CD4-positive, alpha-beta memory T cell (primary cell): ENCODE data around the gene ELP4. TPM values are rescaled to one million over a fixed set of nuclear protein-coding genes. Genes with fewer than 3 reads are reported as not detected.

ENCODE experiments used
- CTCF ChIA-PET: fragments of 350-600 bp; sonication (Branson Sonifier 250); formaldehyde crosslinking; loops from one replicate; lab custom pipeline; 2021; ENCODE audit warnings: inconsistent platforms; ENCODE audit not compliant: partially characterized antibody; lab: Charles Lee
- POLR2A ChIA-PET: fragments of 350-600 bp; sonication (Branson Sonifier 250); formaldehyde crosslinking; loops from one replicate; lab custom pipeline; 2021; ENCODE audit not compliant: partially characterized antibody; lab: Charles Lee
- DNase-seq, 5 donors: peaks; one replicate each; pipeline versions ENCODE4 v3.0.0 to v3.0.0-alpha.2; 2020 to 2022; ENCODE audit warnings: mixed read lengths in 1 of 5
- H3K27ac ChIP-seq: one replicate; pipeline ENCODE4 v1.7.0; 2013; ENCODE audit warnings: low read depth, low read length
- H3K27me3 ChIP-seq: 2 replicates; pipeline ENCODE4 v1.7.0; 2013; ENCODE audit warnings: mild to moderate bottlenecking, low read length, moderate library complexity; ENCODE audit not compliant: insufficient read depth
- H3K36me3 ChIP-seq: 2 replicates; pipeline ENCODE4 v1.7.0; 2013; ENCODE audit warnings: mild to moderate bottlenecking, low read length, moderate library complexity; ENCODE audit not compliant: insufficient read depth
- H3K4me1 ChIP-seq: 2 replicates; pipeline ENCODE4 v1.7.0; 2013; ENCODE audit warnings: mild to moderate bottlenecking, low read length, moderate library complexity; ENCODE audit not compliant: insufficient read depth
- H3K4me3 ChIP-seq, 2 donors: one replicate each; pipeline ENCODE4 v1.7.0; 2013; ENCODE audit warnings: low read length in 2 of 2, mild to moderate bottlenecking in 1 of 2
- H3K9me3 ChIP-seq, 2 donors: one replicate each; pipeline ENCODE4 v1.7.0; 2013; ENCODE audit warnings: low read length in 2 of 2, control low read depth in 1 of 2; ENCODE audit not compliant: control insufficient read depth in 1 of 2
- H3K27ac Mint-ChIP-seq, 7 donors: one replicate each; pipeline ENCODE4 v1.8.0; 2020 to 2021; ENCODE audit warnings: mixed read lengths in 7 of 7, mild to moderate bottlenecking in 6 of 7, inconsistent platforms in 3 of 7, moderate library complexity in 3 of 7
- H3K27me3 Mint-ChIP-seq, 2 donors: one replicate each; pipeline ENCODE4 v1.8.0; 2020 to 2021; ENCODE audit warnings: mixed read lengths in 2 of 2
- H3K36me3 Mint-ChIP-seq, 2 donors: one replicate each; pipeline ENCODE4 v1.8.0; 2020 to 2021; ENCODE audit warnings: mixed read lengths in 2 of 2, inconsistent platforms in 1 of 2, mild to moderate bottlenecking in 1 of 2
- H3K4me1 Mint-ChIP-seq, 4 donors: one replicate each; pipeline ENCODE4 v1.8.0; 2020 to 2021; ENCODE audit warnings: mixed read lengths in 4 of 4, mild to moderate bottlenecking in 1 of 4
- H3K4me3 Mint-ChIP-seq, 8 donors: one replicate each; pipeline ENCODE4 v1.8.0; 2020 to 2021; ENCODE audit warnings: mixed read lengths in 8 of 8, mild to moderate bottlenecking in 7 of 8, moderate library complexity in 6 of 8, inconsistent platforms in 3 of 8
- H3K9me3 Mint-ChIP-seq, 8 donors: one replicate each; pipeline ENCODE4 v1.8.0; 2020 to 2021; ENCODE audit warnings: mixed read lengths in 8 of 8, mild to moderate bottlenecking in 5 of 8, inconsistent platforms in 3 of 8, moderate library complexity in 1 of 8
- intact Hi-C: fragments of 100-400 bp; cut with micrococcal nuclease; formaldehyde crosslinking; loops from one replicate; pipeline ENCODE4 v1.15.1; 2023
- polyA plus RNA-seq, 2 donors: library from polyadenylated mRNA; unstranded; fragments of 300-500 nt; fragmentation: Illumina TruSeq; gene quantifications; one replicate each; pipeline ENCODE4 v1.2.3, GENCODE V29; 2021
- total RNA-seq, 2 experiments: library from RNA; stranded (reverse); gene quantifications; one replicate each; pipeline ENCODE4 v1.2.3, GENCODE V29; 2021

ELP4 gene
- total and polyA plus RNA-seq, 4 experiments from 2014 or later: 18.1 to 29.0 (median 19.1) TPM

DNA sequence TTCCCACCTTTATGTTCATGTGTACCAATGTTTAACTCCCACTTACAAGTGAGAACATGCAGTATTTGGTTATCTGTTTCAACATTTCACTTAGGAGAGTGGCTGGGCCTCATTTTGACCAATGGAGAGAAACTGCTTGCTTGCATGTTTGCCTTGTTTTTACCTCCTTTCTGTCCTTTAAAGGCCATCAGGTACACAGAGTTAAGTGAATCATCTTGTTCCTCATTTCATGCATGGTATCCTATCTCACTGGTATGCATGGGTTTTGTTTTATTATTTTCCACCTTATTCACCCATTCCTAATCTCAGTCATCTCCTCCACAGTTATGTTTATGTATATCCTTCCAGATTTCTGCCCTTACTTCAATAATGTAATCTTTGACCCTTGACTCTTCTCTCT is 101.0 kb downstream of the ELP4 start:
- Histone ChIP-seq H3K27me3 (no peaks in the 10 kb centered on the region), H3K9me3 (no peaks in the 10 kb centered on the region), H3K36me3 (no peaks in the 10 kb centered on the region), H3K27ac (no peak overlapping the region), H3K4me1 (no peaks in the 10 kb centered on the region), H3K4me3 (no peak overlapping the region)
- Mint-ChIP-seq H3K27me3 (no peaks in the 10 kb centered on the region), H3K27ac (no peak overlapping the region), H3K4me3 (no peak overlapping the region), H3K9me3 (peaks cover 0 to 2% (median 0%) of the 10 kb centered on the region in 8 donors), H3K4me1 (peaks cover 0 to 2% (median under 1%) of the 10 kb centered on the region in 4 donors), H3K36me3 (peaks cover 5 to 21% of the 10 kb centered on the region in 2 donors)
- intact Hi-C loops: no loop called here
- ChIA-PET POLR2A (no interaction called here), CTCF (no interaction called here)
- no peak for DNase-seq

DNA sequence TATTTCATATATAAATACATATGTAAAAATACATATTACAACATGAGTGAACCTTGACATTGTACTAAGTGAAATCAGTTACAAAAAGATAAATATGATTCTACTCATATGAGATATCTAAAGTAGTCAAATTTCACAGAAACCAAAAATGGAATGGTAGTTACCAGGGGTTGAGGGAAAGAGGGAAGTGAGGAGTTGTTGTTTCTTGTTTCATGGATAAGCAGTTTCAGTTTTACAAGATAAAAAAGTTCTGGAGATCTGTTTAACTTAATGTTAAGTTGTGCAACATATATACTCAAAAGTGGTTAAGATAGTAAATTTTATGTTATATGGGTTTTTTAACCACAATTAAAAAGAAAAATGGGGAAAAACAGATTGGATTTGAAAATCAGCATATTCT is 107.7 kb downstream of the ELP4 start:
- no peak overlapping the region for H3K4me3 Mint-ChIP-seq
- POLR2A ChIA-PET: no interaction called here
- Histone ChIP-seq H3K27ac (no peak overlapping the region), H3K9me3 (no peaks in the 10 kb centered on the region), H3K4me1 (no peaks in the 10 kb centered on the region), H3K27me3 (no peaks in the 10 kb centered on the region), H3K36me3 (no peaks in the 10 kb centered on the region), H3K4me3 (no peak overlapping the region)
- peaks cover 0 to 1% (median 0%) of the 10 kb centered on the region in 8 donors for H3K9me3 Mint-ChIP-seq
- H3K27ac Mint-ChIP-seq: no peak overlapping the region
- intact Hi-C loops: no loop called here
- no peak for DNase-seq
- no peaks in the 10 kb centered on the region for H3K27me3 Mint-ChIP-seq
- H3K36me3 Mint-ChIP-seq: peaks cover 2 to 6% of the 10 kb centered on the region in 2 donors
- peaks cover 0 to 4% (median 0%) of the 10 kb centered on the region in 4 donors for H3K4me1 Mint-ChIP-seq
- CTCF ChIA-PET: no interaction called here

DNA sequence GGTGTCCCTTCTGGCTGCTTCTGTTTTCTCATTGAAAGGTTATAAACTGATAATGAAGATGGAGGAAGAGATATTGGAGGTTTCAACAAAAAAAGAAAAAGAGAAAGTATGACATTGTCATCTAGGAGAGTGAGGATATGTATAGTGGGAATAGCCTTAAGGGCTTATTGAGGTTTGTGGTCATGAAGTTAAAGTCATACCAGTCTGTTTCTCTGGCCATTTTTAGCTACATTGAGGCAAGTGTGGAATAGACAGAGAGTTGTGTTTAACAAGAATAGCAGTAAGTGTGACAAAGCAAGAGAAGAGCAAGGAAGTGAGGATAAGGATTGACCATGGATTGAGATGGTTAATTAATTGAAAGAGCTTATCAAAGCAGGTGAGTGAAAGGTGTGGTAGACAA is 110.4 kb downstream of the ELP4 start:
- intact Hi-C loops: no loop called here
- peaks cover 0 to 1% (median 0%) of the 10 kb centered on the region in 8 donors for H3K9me3 Mint-ChIP-seq
- Histone ChIP-seq H3K4me1 (no peaks in the 10 kb centered on the region), H3K27ac (no peak overlapping the region), H3K36me3 (no peaks in the 10 kb centered on the region), H3K9me3 (no peaks in the 10 kb centered on the region), H3K27me3 (no peaks in the 10 kb centered on the region), H3K4me3 (no peak overlapping the region)
- DNase-seq: no peak
- POLR2A ChIA-PET: no interaction called here
- H3K27ac Mint-ChIP-seq: no peak overlapping the region
- no peak overlapping the region for H3K4me3 Mint-ChIP-seq
- CTCF ChIA-PET: no interaction called here
- H3K4me1 Mint-ChIP-seq: peaks cover 0 to 4% (median 0%) of the 10 kb centered on the region in 4 donors
- peaks cover 2 to 6% of the 10 kb centered on the region in 2 donors for H3K36me3 Mint-ChIP-seq
- H3K27me3 Mint-ChIP-seq: no peaks in the 10 kb centered on the region

DNA sequence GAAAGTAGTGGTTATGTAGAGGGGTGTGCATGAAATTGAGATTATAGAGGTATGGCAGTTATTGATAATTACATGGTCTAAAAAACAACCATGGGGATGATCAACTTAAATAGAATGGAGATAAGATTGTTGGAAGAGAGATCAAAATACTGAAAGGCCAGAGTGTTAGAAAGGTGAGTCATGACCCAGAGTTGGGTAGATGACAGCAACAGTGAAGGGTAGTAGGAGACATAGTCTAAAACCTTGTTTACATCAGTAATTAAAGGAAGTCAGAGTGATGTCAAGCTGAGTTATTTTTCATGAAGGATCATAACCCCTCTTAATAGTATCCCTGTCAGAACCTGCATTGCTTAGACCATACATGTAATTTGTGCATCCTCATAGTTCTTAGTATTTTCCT is 110.9 kb downstream of the ELP4 start:
- peaks cover 0 to 4% (median 0%) of the 10 kb centered on the region in 4 donors for H3K4me1 Mint-ChIP-seq
- intact Hi-C loops: no loop called here
- Histone ChIP-seq H3K36me3 (no peaks in the 10 kb centered on the region), H3K4me1 (no peaks in the 10 kb centered on the region), H3K9me3 (no peaks in the 10 kb centered on the region), H3K4me3 (no peak overlapping the region), H3K27ac (no peak overlapping the region), H3K27me3 (no peaks in the 10 kb centered on the region)
- peaks cover 0 to 1% (median 0%) of the 10 kb centered on the region in 8 donors for H3K9me3 Mint-ChIP-seq
- H3K36me3 Mint-ChIP-seq: peaks cover 2 to 6% of the 10 kb centered on the region in 2 donors
- POLR2A ChIA-PET: no interaction called here
- DNase-seq: no peak
- no peaks in the 10 kb centered on the region for H3K27me3 Mint-ChIP-seq
- no peak overlapping the region for H3K27ac Mint-ChIP-seq
- CTCF ChIA-PET: no interaction called here
- no peak overlapping the region for H3K4me3 Mint-ChIP-seq

DNA sequence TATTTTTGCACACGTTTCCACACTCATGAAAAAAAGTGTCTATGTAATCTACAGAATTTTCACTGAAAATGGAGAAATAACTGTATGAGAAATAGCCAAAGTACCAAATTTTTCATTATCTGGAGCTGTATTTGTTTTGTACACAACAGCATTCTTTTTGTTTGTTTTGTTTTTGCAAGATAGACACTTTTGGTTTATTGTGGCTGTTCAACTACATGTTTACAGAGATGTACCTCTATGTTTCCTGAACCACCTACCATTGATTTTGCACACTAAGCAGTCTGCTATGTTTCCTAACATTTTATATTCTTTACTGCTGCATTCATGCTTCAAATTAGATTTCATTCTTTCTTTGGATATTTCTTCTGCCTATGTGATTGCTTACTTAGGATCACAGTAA is 116.3 kb downstream of the ELP4 start:
- CTCF ChIA-PET: no interaction called here
- Mint-ChIP-seq H3K9me3 (no peaks in the 10 kb centered on the region), H3K27me3 (no peaks in the 10 kb centered on the region), H3K4me3 (no peak overlapping the region), H3K27ac (no peak overlapping the region), H3K36me3 (peaks cover 6 to 11% of the 10 kb centered on the region in 2 donors), H3K4me1 (no peaks in the 10 kb centered on the region)
- intact Hi-C loops: no loop called here
- no peaks in the 10 kb centered on the region for H3K36me3 ChIP-seq
- H3K27me3 ChIP-seq: no peaks in the 10 kb centered on the region
- no peaks in the 10 kb centered on the region for H3K4me1 ChIP-seq
- no peak for DNase-seq
- POLR2A ChIA-PET: no interaction called here
- H3K9me3 ChIP-seq: no peaks in the 10 kb centered on the region
- no peak overlapping the region for H3K4me3 ChIP-seq
- no peak overlapping the region for H3K27ac ChIP-seq

DNA sequence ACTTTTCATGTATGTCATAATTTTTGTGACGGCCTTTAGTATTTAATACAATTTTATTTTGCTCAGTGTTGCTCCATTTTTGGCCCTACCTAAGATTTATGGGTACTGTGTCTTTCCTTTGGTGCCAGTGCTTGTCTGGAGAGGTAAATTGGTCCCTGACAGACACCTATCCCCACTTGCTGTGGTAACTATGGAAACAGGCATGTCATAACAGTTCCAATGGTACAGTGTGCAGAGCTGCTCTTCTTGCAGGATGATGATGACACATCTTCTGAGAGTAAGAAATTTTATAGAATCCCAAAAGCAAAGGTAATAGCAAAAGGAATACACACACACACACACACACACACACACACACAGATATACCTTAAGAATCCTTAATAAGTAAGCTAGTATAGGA is 118.5 kb downstream of the ELP4 start:
- intact Hi-C loops: no loop called here
- Histone ChIP-seq H3K4me1 (no peaks in the 10 kb centered on the region), H3K27me3 (no peaks in the 10 kb centered on the region), H3K27ac (no peak overlapping the region), H3K9me3 (no peaks in the 10 kb centered on the region), H3K4me3 (no peak overlapping the region), H3K36me3 (no peaks in the 10 kb centered on the region)
- H3K4me3 Mint-ChIP-seq: no peak overlapping the region
- ChIA-PET CTCF (interaction anchor here (1.0 kb wide), 1 partner anchor 21 kb away, joined by 3 read pairs; no protein-coding TSS in a partner anchor), POLR2A (no interaction called here)
- H3K27me3 Mint-ChIP-seq: no peaks in the 10 kb centered on the region
- H3K27ac Mint-ChIP-seq: no peak overlapping the region
- DNase-seq: no peak
- H3K4me1 Mint-ChIP-seq: no peaks in the 10 kb centered on the region
- no peaks in the 10 kb centered on the region for H3K9me3 Mint-ChIP-seq
- H3K36me3 Mint-ChIP-seq: peaks cover 11 to 20% of the 10 kb centered on the region in 2 donors

DNA sequence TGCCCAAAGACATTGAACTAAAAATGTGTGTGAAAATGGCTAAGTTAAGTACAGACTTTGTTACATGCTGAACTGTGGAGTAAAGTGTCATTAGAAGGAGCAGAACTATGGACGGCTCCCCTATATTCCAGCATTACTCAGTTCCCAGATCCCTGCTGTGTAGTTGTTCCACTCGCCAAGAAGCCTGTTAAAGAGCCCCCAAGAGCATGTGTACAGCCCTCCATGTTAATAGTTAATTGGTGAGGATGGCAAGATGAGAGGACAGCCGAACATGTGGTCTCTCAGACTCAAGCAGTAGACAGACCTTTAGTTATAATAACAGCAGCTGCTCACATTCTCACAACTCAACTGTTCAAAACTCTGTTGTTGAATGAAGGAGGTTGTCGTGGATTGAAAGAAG is 127.4 kb downstream of the ELP4 start:
- no peaks in the 10 kb centered on the region for H3K9me3 ChIP-seq
- intact Hi-C loops: no loop called here
- no peaks in the 10 kb centered on the region for H3K9me3 Mint-ChIP-seq
- no peak overlapping the region for H3K4me3 ChIP-seq
- no peak overlapping the region for H3K27ac Mint-ChIP-seq
- H3K36me3 Mint-ChIP-seq: peaks cover 14 to 16% of the 10 kb centered on the region in 2 donors
- ChIA-PET CTCF (no interaction called here), POLR2A (no interaction called here)
- no peaks in the 10 kb centered on the region for H3K4me1 ChIP-seq
- H3K27me3 Mint-ChIP-seq: no peaks in the 10 kb centered on the region
- no peaks in the 10 kb centered on the region for H3K36me3 ChIP-seq
- DNase-seq: no peak
- H3K27me3 ChIP-seq: no peaks in the 10 kb centered on the region
- no peak overlapping the region for H3K4me3 Mint-ChIP-seq
- H3K27ac ChIP-seq: no peak overlapping the region
- H3K4me1 Mint-ChIP-seq: no peaks in the 10 kb centered on the region

DNA sequence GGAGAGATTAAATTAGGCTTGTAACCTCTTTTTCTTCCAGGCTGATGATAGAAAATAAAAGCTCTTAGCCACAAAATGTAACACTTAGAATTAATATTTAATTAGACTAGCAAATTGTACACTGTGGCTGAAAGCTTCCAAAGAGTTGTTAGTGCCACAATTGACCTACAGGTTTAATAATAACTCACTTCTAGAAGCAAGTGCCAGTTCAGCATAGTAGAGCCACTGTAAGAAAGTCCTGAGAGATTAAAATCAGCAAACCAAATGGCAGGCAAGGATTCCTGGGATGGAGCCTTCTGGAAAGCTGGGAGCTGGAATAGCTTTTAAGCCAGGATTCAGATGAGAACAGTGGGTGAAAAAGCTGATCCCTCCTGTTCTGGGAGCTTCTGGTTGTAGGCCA is 131.0 kb downstream of the ELP4 start:
- H3K4me1 ChIP-seq: no peaks in the 10 kb centered on the region
- H3K4me3 ChIP-seq: no peak overlapping the region
- no peak overlapping the region for H3K27ac ChIP-seq
- POLR2A ChIA-PET: no interaction called here
- H3K9me3 ChIP-seq: no peaks in the 10 kb centered on the region
- Mint-ChIP-seq H3K36me3 (peaks cover 6 to 7% of the 10 kb centered on the region in 2 donors), H3K27ac (no peak overlapping the region), H3K4me1 (no peaks in the 10 kb centered on the region), H3K4me3 (no peak overlapping the region), H3K9me3 (no peaks in the 10 kb centered on the region), H3K27me3 (no peaks in the 10 kb centered on the region)
- H3K27me3 ChIP-seq: no peaks in the 10 kb centered on the region
- DNase-seq: no peak
- H3K36me3 ChIP-seq: no peaks in the 10 kb centered on the region
- CTCF ChIA-PET: interaction anchor here (0.6 to 2.8 kb wide), 2 partner anchors 13 to 201 kb away, joined by 3 to 9 read pairs; no protein-coding TSS in a partner anchor
- intact Hi-C loops: no loop called here
